Fibroblast of gingiva (primary cell): Measurements from ENCODE around the gene KLF7.
A peak's percentile ranks its signal among the peaks of the same experiment; 100 is the strongest.

ENCODE experiments used
- DNase-seq: peaks from one replicate; pipeline ENCODE4 v3.0.0-alpha.2; 2011; ENCODE audit warnings: low read depth

KLF7 gene

GRCh38 chr2:207091928-207092327 lies 73.8 kb downstream of the KLF7 start:
- no peak for DNase-seq

- no peak for DNase-seq
Observed at GRCh38 chr2:207091176-207091575, 74.6 kb downstream of the KLF7 start.

- DNase-seq = no peak
Observed at GRCh38 chr2:207090389-207090788, 75.4 kb downstream of the KLF7 start.

- no peak for DNase-seq
Observed at GRCh38 chr2:207088839-207089238, 76.9 kb downstream of the KLF7 start.

GRCh38 chr2:207088276-207088675 lies 77.5 kb downstream of the KLF7 start:
- DNase-seq = no peak

- DNase-seq = no peak
Observed at GRCh38 chr2:207087046-207087902, 78.5 kb downstream of the KLF7 start.

GRCh38 chr2:207086136-207086535 lies 79.6 kb downstream of the KLF7 start:
- DNase-seq = no peak

GRCh38 chr2:207085110-207085509 lies 80.6 kb downstream of the KLF7 start:
- no peak for DNase-seq

- DNase-seq = peak; percentile 45
Observed at GRCh38 chr2:207083361-207084110, 82.2 kb downstream of the KLF7 start.

GRCh38 chr2:207082619-207083018 lies 83.1 kb downstream of the KLF7 start:
- no peak for DNase-seq

- DNase-seq = no peak
Observed at GRCh38 chr2:207078186-207078798, 87.5 kb downstream of the KLF7 start.

GRCh38 chr2:207077266-207077665 lies 88.5 kb downstream of the KLF7 start:
- no peak for DNase-seq

GRCh38 chr2:207075456-207075855 lies 90.3 kb downstream of the KLF7 start:
- no peak for DNase-seq

- DNase-seq = no peak
Observed at GRCh38 chr2:207073801-207074678, 91.7 kb downstream of the KLF7 start.

- DNase-seq = no peak
Observed at GRCh38 chr2:207073412-207073800, 92.3 kb downstream of the KLF7 start.

GRCh38 chr2:207072571-207072970 lies 93.2 kb downstream of the KLF7 start:
- no peak for DNase-seq

- no peak for DNase-seq
Observed at GRCh38 chr2:207071820-207072219, 93.9 kb downstream of the KLF7 start.

- DNase-seq = no peak
Observed at GRCh38 chr2:207067473-207067872, 98.3 kb downstream of the KLF7 start.

GRCh38 chr2:207066791-207067460 lies 98.8 kb downstream of the KLF7 start:
- no peak for DNase-seq

- no peak for DNase-seq
Observed at GRCh38 chr2:207066166-207066565, 99.6 kb downstream of the KLF7 start.

- DNase-seq = no peak
Observed at GRCh38 chr2:207064128-207064690, 101.5 kb downstream of the KLF7 start.
